Anterior cingulate cortex (tissue), 58 donors: Measurements from ENCODE around the gene CYP27B1.
"Not testable (repeated sequence)": the region's sequence is repeated elsewhere in the genome, so short reads cannot be mapped to it uniquely, and the experiment has no call there.

Experiments
- DNase-seq, 58 donors: peaks; one replicate each; lab custom pipeline; 2025; lab: John Stamatoyannopoulos, UW

Gene CYP27B1

GRCh38 chr12:57724936-57725740, 41.7 kb downstream of the CYP27B1 start:
- DNase-seq: no peak

DNA sequence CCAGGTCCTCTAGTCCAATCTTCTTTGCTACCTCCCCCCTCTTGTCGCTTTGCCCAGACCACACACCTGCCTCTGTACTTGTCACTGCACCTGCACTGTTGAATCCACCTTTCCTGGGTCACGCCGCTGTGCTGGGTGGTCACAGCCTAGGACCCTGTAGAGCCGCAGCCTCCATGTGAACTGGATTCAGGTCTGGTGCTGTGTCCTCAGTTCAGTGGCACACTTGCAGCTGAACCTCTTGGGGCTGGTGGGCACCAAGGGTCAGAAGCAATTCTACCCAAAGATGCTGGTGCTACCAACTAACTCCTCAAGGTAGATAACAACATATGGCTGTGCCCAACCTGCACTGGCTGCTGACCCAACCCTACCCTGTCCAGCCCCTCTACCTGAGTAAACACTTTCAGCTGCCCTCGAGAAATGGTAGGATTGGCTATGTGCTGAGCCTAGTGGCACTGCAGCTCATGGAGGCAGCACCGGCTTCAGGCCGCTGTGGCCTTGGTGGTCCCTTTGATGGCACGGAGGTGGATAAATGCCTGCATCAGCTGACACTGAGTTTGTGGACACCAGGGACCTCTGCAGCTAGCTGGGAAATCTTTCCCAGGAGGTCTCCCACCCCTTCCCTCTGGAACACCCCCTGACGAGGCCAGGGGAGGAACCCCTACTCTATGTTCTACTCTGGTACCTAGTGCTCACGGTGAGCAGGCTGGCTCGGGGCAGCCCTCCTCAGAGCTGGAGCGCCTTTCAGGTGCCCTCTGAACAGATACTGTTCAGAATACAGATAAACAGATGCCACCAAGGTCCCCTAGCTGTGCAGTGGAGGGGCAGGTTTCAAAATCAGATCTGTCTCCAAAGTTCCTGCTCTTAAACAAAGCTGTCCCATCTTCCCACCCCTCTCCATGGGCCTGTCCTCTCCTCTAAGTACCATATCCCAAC, 42.6 kb downstream of the CYP27B1 start:
- DNase-seq: no peak

DNA sequence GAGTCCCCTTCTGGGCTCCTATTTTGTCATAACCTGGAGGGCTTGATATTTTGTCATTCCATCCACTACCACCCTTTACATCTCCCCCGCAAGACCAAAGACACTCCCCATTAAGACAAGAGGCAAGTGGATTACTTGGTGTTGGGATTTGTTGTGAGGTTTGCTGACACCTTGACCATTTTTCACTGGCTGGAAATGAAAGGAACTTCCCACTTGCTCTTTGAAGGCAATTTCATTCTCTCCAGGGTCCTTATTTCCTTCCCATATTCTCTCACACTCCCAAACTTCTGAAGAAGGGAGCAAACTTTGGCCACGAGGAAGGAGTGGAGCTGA, 43.3 kb downstream of the CYP27B1 start:
- no peak for DNase-seq

GRCh38 chr12:57722716-57723629, 43.9 kb downstream of the CYP27B1 start:
- no peak for DNase-seq

DNA sequence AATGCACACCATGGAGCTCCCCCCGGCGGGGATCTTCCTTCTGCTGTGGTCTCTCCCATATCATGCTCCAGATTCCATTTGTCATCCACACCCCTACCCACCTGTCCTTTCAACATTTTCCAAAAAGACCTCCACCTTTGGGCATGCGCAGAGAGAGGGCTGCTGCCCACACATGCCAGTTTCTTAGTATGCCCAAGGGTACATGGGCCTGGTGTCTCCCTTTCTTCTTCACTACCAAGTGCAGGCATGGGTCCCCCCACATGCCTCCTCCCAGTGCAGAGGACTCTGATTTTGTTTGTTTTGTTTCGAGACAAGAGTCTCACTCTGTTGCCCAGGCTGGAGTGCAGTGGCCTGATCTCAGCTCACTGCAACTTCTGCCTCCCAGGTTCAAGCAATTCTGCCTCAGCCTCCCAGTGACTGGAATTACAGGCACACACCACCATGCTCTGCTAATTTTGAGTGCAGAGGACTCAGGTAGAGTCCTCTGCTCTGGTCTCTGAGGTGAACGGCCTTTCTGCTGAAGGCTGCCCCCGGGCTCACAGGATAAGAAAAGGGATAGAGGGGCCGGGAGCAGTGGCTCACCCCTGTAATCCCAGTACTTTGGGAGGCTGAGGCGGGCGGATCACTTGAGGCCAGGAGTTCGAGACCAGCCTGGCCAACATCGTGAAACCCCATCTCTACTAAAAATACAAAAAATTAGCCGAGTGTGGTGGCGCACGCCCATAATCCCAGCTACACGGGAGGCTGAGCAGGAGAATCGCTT, 44.9 kb downstream of the CYP27B1 start:
- DNase-seq: not testable (repeated sequence)

GRCh38 chr12:57720606-57721595, 46.0 kb downstream of the CYP27B1 start:
- no peak for DNase-seq

- DNase-seq: no peak
These were observed 46.9 kb downstream of the CYP27B1 start for GRCh38 chr12:57719777-57720605.

- DNase-seq: no peak
These were observed 48.0 kb downstream of the CYP27B1 start for GRCh38 chr12:57718641-57719528.

- no peak for DNase-seq
These were observed 48.8 kb downstream of the CYP27B1 start for GRCh38 chr12:57717846-57718640.

DNA sequence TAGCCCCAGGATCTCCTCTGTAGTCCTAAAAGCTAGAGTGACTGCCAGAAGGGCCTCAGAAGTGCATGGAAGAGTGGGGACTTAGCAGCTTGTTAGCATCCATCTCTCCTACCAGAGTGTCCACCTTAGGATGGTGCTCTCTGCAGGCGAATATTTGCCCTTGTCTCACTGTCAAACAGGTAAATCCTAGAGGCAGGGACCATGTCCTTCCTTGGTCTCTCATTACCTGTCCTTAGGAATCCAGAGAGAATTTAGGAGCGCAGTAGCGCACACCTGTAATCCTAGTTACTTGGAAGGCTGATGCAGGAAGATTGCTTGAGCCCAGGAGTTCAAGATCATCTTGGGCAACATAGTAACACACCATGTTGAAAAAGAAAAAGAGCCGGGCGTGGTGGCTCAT, 49.7 kb downstream of the CYP27B1 start:
- no peak for DNase-seq

GRCh38 chr12:57716305-57716704, 50.6 kb downstream of the CYP27B1 start:
- no peak for DNase-seq

GRCh38 chr12:57715786-57716185, 51.1 kb downstream of the CYP27B1 start:
- no peak for DNase-seq

DNA sequence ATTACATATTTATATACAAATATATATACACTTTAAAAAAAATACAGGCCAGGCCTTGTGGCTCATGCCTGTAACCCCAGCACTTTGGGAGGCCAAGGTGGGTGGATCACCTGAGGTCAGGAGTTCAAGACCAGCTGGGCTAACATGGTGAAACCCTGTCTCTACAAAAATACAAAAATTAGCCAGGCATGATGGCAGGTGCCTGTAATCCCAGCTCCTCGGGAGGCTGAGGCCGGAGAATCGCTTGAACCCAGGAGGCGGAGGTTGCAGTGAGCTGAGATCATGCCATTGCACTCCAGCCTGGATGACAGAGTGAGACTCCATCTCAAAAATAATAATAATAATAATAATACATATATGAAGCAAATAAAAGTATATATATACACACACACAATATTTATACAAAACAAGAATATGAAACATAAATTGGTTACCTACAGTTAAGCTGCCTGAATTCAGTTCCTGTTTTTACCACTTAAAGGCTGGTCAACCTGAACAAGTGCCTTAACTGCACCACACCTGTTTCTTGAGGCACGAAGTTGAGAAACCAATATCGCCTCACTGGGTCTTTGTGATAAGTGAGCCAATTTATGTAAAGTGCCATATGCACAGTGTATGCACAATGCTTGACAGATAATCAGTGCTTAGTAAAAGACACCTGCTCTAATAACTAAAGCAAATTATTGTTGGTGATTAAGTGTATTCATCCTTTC, 51.7 kb downstream of the CYP27B1 start:
- not testable (repeated sequence) for DNase-seq

DNA sequence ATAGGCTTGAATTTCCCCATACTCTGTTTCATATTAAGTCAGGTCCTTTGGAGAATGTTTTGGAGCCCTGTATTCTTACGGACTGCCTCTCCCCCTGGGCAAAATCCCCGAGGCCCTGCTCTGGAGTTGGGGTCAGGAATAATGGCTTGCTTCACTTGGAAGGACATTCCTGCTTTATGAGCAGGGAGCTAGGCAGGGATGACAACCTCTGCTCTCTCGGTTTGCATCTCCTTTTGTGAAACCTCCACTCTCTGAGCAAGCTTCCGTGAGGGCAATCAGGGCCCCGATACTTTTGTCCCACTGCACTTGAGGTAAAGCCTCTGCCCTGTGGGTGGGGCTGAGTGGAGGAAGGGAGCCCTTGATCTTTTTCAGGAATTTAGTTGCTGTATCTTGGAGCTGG, 53.7 kb downstream of the CYP27B1 start:
- DNase-seq: no peak

GRCh38 chr12:57712701-57713100, 54.2 kb downstream of the CYP27B1 start:
- DNase-seq: peak in 4 of 58 donors; percentile 14 to 35 (median 20)
